ENCODE results near the gene AP2M1. TPM values are rescaled to one million over a fixed set of nuclear protein-coding genes. Genes with fewer than 3 reads are reported as not detected.
A peak's percentile ranks its signal among the peaks of the same experiment; 100 is the strongest.
"Not testable (repeated sequence)": the region's sequence is repeated elsewhere in the genome, so short reads cannot be mapped to it uniquely, and the experiment has no call there.

Gene AP2M1
- total RNA-seq, 2 experiments from 2014 or later: 147 to 158 TPM

GRCh38 chr3:184149123-184149522 lies 25.5 kb upstream of the AP2M1 start:
- Histone ChIP-seq H3K9me3 (ENCODE audit: low read length) (no peaks in the 10 kb centered on the region), H4K20me1 (ENCODE audit: insufficient read depth, low read length) (no peaks in the 10 kb centered on the region), H3K4me1 (ENCODE audit: insufficient read depth, low read length, poor library complexity, severe bottlenecking) (peaks cover 17% of the 10 kb centered on the region), H3K79me2 (ENCODE audit: insufficient read depth, low read depth, low read length) (no peaks in the 10 kb centered on the region), H3K36me3 (ENCODE audit: insufficient read depth, low read length) (peaks cover 31% of the 10 kb centered on the region), H3K4me3 (ENCODE audit: low read depth, low read length, poor library complexity, severe bottlenecking) (no peak overlapping the region), H3K9me2 (ENCODE audit: insufficient read depth, low read length) (no peaks in the 10 kb centered on the region), H3K4me2 (ENCODE audit: low read length) (no peak overlapping the region), H3K27ac (ENCODE audit: low read depth, low read length, poor library complexity, severe bottlenecking) (no peak overlapping the region), H2AFZ (ENCODE audit: low read length) (no peak overlapping the region)
- intact Hi-C loops (cut with micrococcal nuclease; ENCODE audit: unreplicated experiment): no loop called here
- no TSS peak for BruUV-seq (replicated peaks)
- CTCF ChIA-PET (ENCODE audit: unreplicated experiment): no interaction called here
- TF ChIP-seq EZH2phosphoT487 (IDR thresholded peaks at IDR 0.05; ENCODE audit: borderline replicate concordance, low read depth, low read length): no peak
- TF ChIP-seq CTCF (conservative IDR thresholded peaks at IDR 0.05; ENCODE audit: low read length): no peak
- no peak for DNase-seq (ENCODE audit: low spot score)
- POLR2A ChIA-PET: interaction anchor here (0.6 to 1.4 kb wide), 6 partner anchors 13 to 134 kb away, joined by 3 to 9 read pairs (median 3); no protein-coding TSS in a partner anchor

- H3K79me2 ChIP-seq (ENCODE audit: insufficient read depth, low read depth, low read length); H2AFZ ChIP-seq (ENCODE audit: low read length); intact Hi-C loops (cut with micrococcal nuclease; ENCODE audit: unreplicated experiment); BruUV-seq (replicated peaks); H3K9me2 ChIP-seq (ENCODE audit: insufficient read depth, low read length); DNase-seq (ENCODE audit: low spot score); H3K4me3 ChIP-seq (ENCODE audit: low read depth, low read length, poor library complexity, severe bottlenecking); H4K20me1 ChIP-seq (ENCODE audit: insufficient read depth, low read length); H3K27ac ChIP-seq (ENCODE audit: low read depth, low read length, poor library complexity, severe bottlenecking); CTCF ChIA-PET (ENCODE audit: unreplicated experiment); H3K4me2 ChIP-seq (ENCODE audit: low read length); H3K9me3 ChIP-seq (ENCODE audit: low read length): not testable (repeated sequence)
- POLR2A ChIA-PET: interaction anchor here (0.6 to 0.9 kb wide), 2 partner anchors 105 to 1244 kb away, joined by 3 to 4 read pairs; no protein-coding TSS in a partner anchor
- Histone ChIP-seq H3K4me1 (ENCODE audit: insufficient read depth, low read length, poor library complexity, severe bottlenecking) (peaks cover 20% of the 10 kb centered on the region), H3K36me3 (ENCODE audit: insufficient read depth, low read length) (peaks cover 25% of the 10 kb centered on the region)
Observed at GRCh38 chr3:184149770-184150169, 24.9 kb upstream of the AP2M1 start.

- peak; percentile 74 for DNase-seq (ENCODE audit: low spot score)
- Histone ChIP-seq H3K79me2 (ENCODE audit: insufficient read depth, low read depth, low read length) (peaks cover 31% of the 10 kb centered on the region), H3K4me1 (ENCODE audit: insufficient read depth, low read length, poor library complexity, severe bottlenecking) (peaks cover 23% of the 10 kb centered on the region), H3K9me2 (ENCODE audit: insufficient read depth, low read length) (no peaks in the 10 kb centered on the region), H4K20me1 (ENCODE audit: insufficient read depth, low read length) (no peaks in the 10 kb centered on the region), H3K27ac (ENCODE audit: low read depth, low read length, poor library complexity, severe bottlenecking) (peak within 1 kb of the TSS; percentile 52), H3K36me3 (ENCODE audit: insufficient read depth, low read length) (no peaks in the 10 kb centered on the region), H3K4me3 (ENCODE audit: low read depth, low read length, poor library complexity, severe bottlenecking) (peak within 1 kb of the TSS; percentile 92), H3K4me2 (ENCODE audit: low read length) (peak within 1 kb of the TSS; percentile 99), H2AFZ (ENCODE audit: low read length) (peak within 1 kb of the TSS; percentile 90), H3K9me3 (ENCODE audit: low read length) (no peaks in the 10 kb centered on the region)
- TSS peak; percentile 68 for BruUV-seq (replicated peaks)
- ChIA-PET CTCF (ENCODE audit: unreplicated experiment) (no interaction called here), POLR2A (interaction anchor here (0.6 to 3.1 kb wide), 6 partner anchors 11 to 107 kb away, joined by 3 to 20 read pairs (median 4); partner anchors contain the start of genes ABCF3 and EIF2B5)
- intact Hi-C loops (cut with micrococcal nuclease; ENCODE audit: unreplicated experiment): loop anchor here (1.0 to 5.0 kb wide), 2 partner anchors 19 to 157 kb away; partner anchors contain the start of genes AP2M1 and EIF4G1
- TF ChIP-seq CTCF (conservative IDR thresholded peaks at IDR 0.05; ENCODE audit: low read length) (no peak), EZH2phosphoT487 (IDR thresholded peaks at IDR 0.05; ENCODE audit: borderline replicate concordance, low read depth, low read length) (no peak)
Observed at GRCh38 chr3:184154885-184155643, 19.6 kb upstream of the AP2M1 start, which contains the start of gene DVL3. Gene DVL3, plus strand, starts transcription at chr3:184155377. Its CDS starts 259 bp downstream, at chr3:184155636.
